Activated naive CD4-positive, alpha-beta T cell treated with anti-CD3 and anti-CD28 coated beads, Interleukin-2, amount 10 ng/mL, durations not matched to agents 7 days and 5 days (primary cell): ENCODE measurements around the gene CFAP43.

Experiments
- CTCF ChIA-PET: fragments of 350-600 bp; sonication (Branson Sonifier 250); formaldehyde crosslinking; loops from one replicate; lab custom pipeline; 2021; ENCODE audit warnings: antibody characterized with exemption; lab: Charles Lee
- DNase-seq: peaks from one replicate; pipeline ENCODE4 v3.0.0-alpha.2; 2020
- H3K27ac Mint-ChIP-seq: one replicate; pipeline ENCODE4 v1.8.0; 2021; ENCODE audit warnings: mild to moderate bottlenecking, moderate library complexity, mixed read lengths
- H3K27me3 Mint-ChIP-seq: one replicate; pipeline ENCODE4 v1.8.0; 2021; ENCODE audit warnings: mild to moderate bottlenecking, mixed read lengths
- H3K36me3 Mint-ChIP-seq: one replicate; pipeline ENCODE4 v1.8.0; 2021; ENCODE audit warnings: mixed read lengths
- H3K4me1 Mint-ChIP-seq: one replicate; pipeline ENCODE4 v1.8.0; 2021; ENCODE audit warnings: mixed read lengths
- H3K4me3 Mint-ChIP-seq: one replicate; pipeline ENCODE4 v1.8.0; 2021; ENCODE audit warnings: mild to moderate bottlenecking, moderate library complexity, mixed read lengths
- H3K9me3 Mint-ChIP-seq: one replicate; pipeline ENCODE4 v1.8.0; 2021; ENCODE audit warnings: mixed read lengths

CFAP43 gene

GRCh38 chr10:104232613-104233102 is 494 bp upstream of the CFAP43 start:
- peaks cover 43% of the 10 kb centered on the region for H3K27me3 Mint-ChIP-seq
- CTCF ChIA-PET = interaction anchor here (1.1 to 1.7 kb wide), 2 partner anchors 22 to 42 kb away, joined by 5 to 7 read pairs; partner anchors contain the start of gene GSTO1
- H3K27ac Mint-ChIP-seq = peak overlapping the region; percentile 52
- peak overlapping the region; percentile 86 for H3K4me3 Mint-ChIP-seq
- H3K9me3 Mint-ChIP-seq = peaks cover 10% of the 10 kb centered on the region
- H3K4me1 Mint-ChIP-seq = peaks cover 19% of the 10 kb centered on the region
- no peaks in the 10 kb centered on the region for H3K36me3 Mint-ChIP-seq
- no peak for DNase-seq

GRCh38 chr10:104230490-104230889 is 1.7 kb downstream of the CFAP43 start:
- no peak overlapping the region for H3K4me3 Mint-ChIP-seq
- no peak for DNase-seq
- no peaks in the 10 kb centered on the region for H3K36me3 Mint-ChIP-seq
- peaks cover 4% of the 10 kb centered on the region for H3K9me3 Mint-ChIP-seq
- peaks cover 19% of the 10 kb centered on the region for H3K4me1 Mint-ChIP-seq
- peaks cover 32% of the 10 kb centered on the region for H3K27me3 Mint-ChIP-seq
- CTCF ChIA-PET = no interaction called here
- no peak overlapping the region for H3K27ac Mint-ChIP-seq

- Mint-ChIP-seq H3K36me3 (no peaks in the 10 kb centered on the region), H3K4me1 (no peaks in the 10 kb centered on the region), H3K9me3 (no peaks in the 10 kb centered on the region), H3K27ac (no peak overlapping the region), H3K4me3 (no peak overlapping the region), H3K27me3 (peaks cover 26% of the 10 kb centered on the region)
- DNase-seq = no peak
- CTCF ChIA-PET = no interaction called here
Measured at GRCh38 chr10:104223304-104223703, 8.9 kb downstream of the CFAP43 start.

GRCh38 chr10:104220522-104220921 is 11.6 kb downstream of the CFAP43 start:
- Mint-ChIP-seq H3K4me1 (no peaks in the 10 kb centered on the region), H3K27ac (no peak overlapping the region), H3K27me3 (peaks cover 23% of the 10 kb centered on the region), H3K9me3 (no peaks in the 10 kb centered on the region), H3K36me3 (no peaks in the 10 kb centered on the region), H3K4me3 (no peak overlapping the region)
- CTCF ChIA-PET = interaction anchor here (1.3 kb wide), 1 partner anchor 54 kb away, joined by 4 read pairs; no protein-coding TSS in a partner anchor
- DNase-seq = no peak

- H3K4me3 Mint-ChIP-seq = no peak overlapping the region
- no peaks in the 10 kb centered on the region for H3K9me3 Mint-ChIP-seq
- no peak for DNase-seq
- no peak overlapping the region for H3K27ac Mint-ChIP-seq
- CTCF ChIA-PET = no interaction called here
- H3K27me3 Mint-ChIP-seq = peaks cover 23% of the 10 kb centered on the region
- no peaks in the 10 kb centered on the region for H3K4me1 Mint-ChIP-seq
- no peaks in the 10 kb centered on the region for H3K36me3 Mint-ChIP-seq
Measured at GRCh38 chr10:104218751-104219150, 13.4 kb downstream of the CFAP43 start.

GRCh38 chr10:104216631-104217030 is 15.5 kb downstream of the CFAP43 start:
- Mint-ChIP-seq H3K4me3 (no peak overlapping the region), H3K36me3 (no peaks in the 10 kb centered on the region), H3K27ac (no peak overlapping the region), H3K9me3 (no peaks in the 10 kb centered on the region), H3K27me3 (peaks cover 29% of the 10 kb centered on the region), H3K4me1 (no peaks in the 10 kb centered on the region)
- DNase-seq = no peak
- CTCF ChIA-PET = no interaction called here

GRCh38 chr10:104209575-104210198 is 22.5 kb downstream of the CFAP43 start:
- CTCF ChIA-PET = interaction anchor here (1.4 kb wide), 1 partner anchor 322 kb away, joined by 4 read pairs; no protein-coding TSS in a partner anchor
- Mint-ChIP-seq H3K27me3 (peaks cover 35% of the 10 kb centered on the region), H3K9me3 (no peaks in the 10 kb centered on the region), H3K36me3 (no peaks in the 10 kb centered on the region), H3K4me1 (no peaks in the 10 kb centered on the region), H3K27ac (no peak overlapping the region), H3K4me3 (no peak overlapping the region)
- DNase-seq = peak; percentile 54

GRCh38 chr10:104208730-104209129 is 23.4 kb downstream of the CFAP43 start:
- no peak overlapping the region for H3K4me3 Mint-ChIP-seq
- H3K4me1 Mint-ChIP-seq = no peaks in the 10 kb centered on the region
- no peak overlapping the region for H3K27ac Mint-ChIP-seq
- no peak for DNase-seq
- no peaks in the 10 kb centered on the region for H3K36me3 Mint-ChIP-seq
- CTCF ChIA-PET = no interaction called here
- no peaks in the 10 kb centered on the region for H3K9me3 Mint-ChIP-seq
- H3K27me3 Mint-ChIP-seq = peaks cover 35% of the 10 kb centered on the region

GRCh38 chr10:104202231-104202630 is 29.9 kb downstream of the CFAP43 start:
- CTCF ChIA-PET = interaction anchor here (0.6 kb wide), 1 partner anchor 500 kb away, joined by 3 read pairs; no protein-coding TSS in a partner anchor
- no peaks in the 10 kb centered on the region for H3K4me1 Mint-ChIP-seq
- no peak overlapping the region for H3K27ac Mint-ChIP-seq
- H3K9me3 Mint-ChIP-seq = no peaks in the 10 kb centered on the region
- no peaks in the 10 kb centered on the region for H3K36me3 Mint-ChIP-seq
- H3K4me3 Mint-ChIP-seq = no peak overlapping the region
- peaks cover 19% of the 10 kb centered on the region for H3K27me3 Mint-ChIP-seq
- DNase-seq = no peak

- Mint-ChIP-seq H3K4me1 (no peaks in the 10 kb centered on the region), H3K9me3 (no peaks in the 10 kb centered on the region), H3K4me3 (no peak overlapping the region), H3K27ac (no peak overlapping the region), H3K27me3 (peaks cover 14% of the 10 kb centered on the region), H3K36me3 (no peaks in the 10 kb centered on the region)
- no peak for DNase-seq
- CTCF ChIA-PET = interaction anchor here (0.6 to 1.0 kb wide), 2 partner anchors 19 to 500 kb away, joined by 3 read pairs; no protein-coding TSS in a partner anchor
Measured at GRCh38 chr10:104201636-104202035, 30.5 kb downstream of the CFAP43 start.

- Mint-ChIP-seq H3K9me3 (no peaks in the 10 kb centered on the region), H3K36me3 (no peaks in the 10 kb centered on the region), H3K4me1 (no peaks in the 10 kb centered on the region), H3K27ac (no peak overlapping the region), H3K27me3 (peaks cover 16% of the 10 kb centered on the region), H3K4me3 (no peak overlapping the region)
- CTCF ChIA-PET = interaction anchor here (1.2 kb wide), 1 partner anchor 10 kb away, joined by 3 read pairs; no protein-coding TSS in a partner anchor
- no peak for DNase-seq
Measured at GRCh38 chr10:104199567-104199966, 32.6 kb downstream of the CFAP43 start.

GRCh38 chr10:104197364-104197763 is 34.8 kb downstream of the CFAP43 start:
- H3K27ac Mint-ChIP-seq = no peak overlapping the region
- CTCF ChIA-PET = no interaction called here

GRCh38 chr10:104195706-104196105 is 36.5 kb downstream of the CFAP43 start:
- H3K27me3 Mint-ChIP-seq = peaks cover 22% of the 10 kb centered on the region

More at GRCh38 chr10:104197364-104197763, 34.8 kb downstream of the CFAP43 start:
- no peaks in the 10 kb centered on the region for H3K9me3 Mint-ChIP-seq
- DNase-seq = no peak
- H3K4me3 Mint-ChIP-seq = no peak overlapping the region
- H3K36me3 Mint-ChIP-seq = no peaks in the 10 kb centered on the region
- H3K4me1 Mint-ChIP-seq = no peaks in the 10 kb centered on the region
- H3K27me3 Mint-ChIP-seq = peaks cover 18% of the 10 kb centered on the region

GRCh38 chr10:104193787-104194186 is 38.4 kb downstream of the CFAP43 start:
- CTCF ChIA-PET = no interaction called here

More at GRCh38 chr10:104195706-104196105, 36.5 kb downstream of the CFAP43 start:
- H3K9me3 Mint-ChIP-seq = no peaks in the 10 kb centered on the region
- no peaks in the 10 kb centered on the region for H3K36me3 Mint-ChIP-seq
- no peak overlapping the region for H3K27ac Mint-ChIP-seq
- no peak for DNase-seq
- no peaks in the 10 kb centered on the region for H3K4me1 Mint-ChIP-seq
- no peak overlapping the region for H3K4me3 Mint-ChIP-seq
- CTCF ChIA-PET = no interaction called here

GRCh38 chr10:104190695-104191094 is 41.5 kb downstream of the CFAP43 start:
- Mint-ChIP-seq H3K9me3 (no peaks in the 10 kb centered on the region), H3K4me1 (no peaks in the 10 kb centered on the region), H3K27me3 (peaks cover 28% of the 10 kb centered on the region), H3K27ac (no peak overlapping the region), H3K36me3 (no peaks in the 10 kb centered on the region), H3K4me3 (no peak overlapping the region)
- CTCF ChIA-PET = no interaction called here
- DNase-seq = no peak

More at GRCh38 chr10:104193787-104194186, 38.4 kb downstream of the CFAP43 start:
- DNase-seq = no peak
- Mint-ChIP-seq H3K4me3 (no peak overlapping the region), H3K9me3 (no peaks in the 10 kb centered on the region), H3K27me3 (peaks cover 23% of the 10 kb centered on the region), H3K27ac (no peak overlapping the region), H3K4me1 (no peaks in the 10 kb centered on the region), H3K36me3 (no peaks in the 10 kb centered on the region)
